ENCODE measurements around the gene CGAS.

DNA sequence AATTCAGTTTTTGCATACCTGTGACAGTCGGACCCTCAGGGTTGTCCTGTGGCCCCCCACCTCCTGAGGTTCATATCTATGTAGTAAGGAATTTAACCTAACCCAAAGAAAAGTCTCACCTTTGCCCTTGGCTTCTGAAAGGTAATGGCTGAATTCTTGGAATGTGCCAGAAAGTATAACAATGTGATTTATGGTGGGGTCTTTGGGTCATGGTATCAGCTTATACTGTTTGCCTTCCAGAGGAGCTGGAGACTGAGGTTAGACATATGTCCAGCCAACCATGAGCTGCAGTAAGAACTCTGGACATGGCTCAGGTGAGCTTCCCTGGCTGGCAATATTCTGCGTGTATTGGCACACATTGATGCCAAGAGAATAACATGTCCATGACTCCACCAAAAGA is 30.6 kb downstream of the CGAS start:
- no peak for TF ChIP-seq CTCF (IDR thresholded peaks at IDR 0.05; ENCODE audit: insufficient read depth, low read length)
- TF ChIP-seq, protein P1, sequence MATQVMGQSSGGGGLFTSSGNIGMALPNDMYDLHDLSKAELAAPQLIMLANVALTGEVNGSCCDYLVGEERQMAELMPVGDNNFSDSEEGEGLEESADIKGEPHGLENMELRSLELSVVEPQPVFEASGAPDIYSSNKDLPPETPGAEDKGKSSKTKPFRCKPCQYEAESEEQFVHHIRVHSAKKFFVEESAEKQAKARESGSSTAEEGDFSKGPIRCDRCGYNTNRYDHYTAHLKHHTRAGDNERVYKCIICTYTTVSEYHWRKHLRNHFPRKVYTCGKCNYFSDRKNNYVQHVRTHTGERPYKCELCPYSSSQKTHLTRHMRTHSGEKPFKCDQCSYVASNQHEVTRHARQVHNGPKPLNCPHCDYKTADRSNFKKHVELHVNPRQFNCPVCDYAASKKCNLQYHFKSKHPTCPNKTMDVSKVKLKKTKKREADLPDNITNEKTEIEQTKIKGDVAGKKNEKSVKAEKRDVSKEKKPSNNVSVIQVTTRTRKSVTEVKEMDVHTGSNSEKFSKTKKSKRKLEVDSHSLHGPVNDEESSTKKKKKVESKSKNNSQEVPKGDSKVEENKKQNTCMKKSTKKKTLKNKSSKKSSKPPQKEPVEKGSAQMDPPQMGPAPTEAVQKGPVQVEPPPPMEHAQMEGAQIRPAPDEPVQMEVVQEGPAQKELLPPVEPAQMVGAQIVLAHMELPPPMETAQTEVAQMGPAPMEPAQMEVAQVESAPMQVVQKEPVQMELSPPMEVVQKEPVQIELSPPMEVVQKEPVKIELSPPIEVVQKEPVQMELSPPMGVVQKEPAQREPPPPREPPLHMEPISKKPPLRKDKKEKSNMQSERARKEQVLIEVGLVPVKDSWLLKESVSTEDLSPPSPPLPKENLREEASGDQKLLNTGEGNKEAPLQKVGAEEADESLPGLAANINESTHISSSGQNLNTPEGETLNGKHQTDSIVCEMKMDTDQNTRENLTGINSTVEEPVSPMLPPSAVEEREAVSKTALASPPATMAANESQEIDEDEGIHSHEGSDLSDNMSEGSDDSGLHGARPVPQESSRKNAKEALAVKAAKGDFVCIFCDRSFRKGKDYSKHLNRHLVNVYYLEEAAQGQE (IDR thresholded peaks at IDR 0.05; ENCODE audit: insufficient replicate concordance, low read depth): no peak
- TF ChIP-seq POLR2AphosphoS5 (IDR thresholded peaks at IDR 0.05; ENCODE audit: low read depth): no peak
- TF ChIP-seq SPI1 (IDR thresholded peaks at IDR 0.05; ENCODE audit: borderline replicate concordance, low read depth): no peak
- no peak for TF ChIP-seq GABPA (IDR thresholded peaks at IDR 0.05; ENCODE audit: low read depth)

All from HL-60 (cell line).